Measurements from ENCODE around the gene PRAC2.

Gene PRAC2

DNA sequence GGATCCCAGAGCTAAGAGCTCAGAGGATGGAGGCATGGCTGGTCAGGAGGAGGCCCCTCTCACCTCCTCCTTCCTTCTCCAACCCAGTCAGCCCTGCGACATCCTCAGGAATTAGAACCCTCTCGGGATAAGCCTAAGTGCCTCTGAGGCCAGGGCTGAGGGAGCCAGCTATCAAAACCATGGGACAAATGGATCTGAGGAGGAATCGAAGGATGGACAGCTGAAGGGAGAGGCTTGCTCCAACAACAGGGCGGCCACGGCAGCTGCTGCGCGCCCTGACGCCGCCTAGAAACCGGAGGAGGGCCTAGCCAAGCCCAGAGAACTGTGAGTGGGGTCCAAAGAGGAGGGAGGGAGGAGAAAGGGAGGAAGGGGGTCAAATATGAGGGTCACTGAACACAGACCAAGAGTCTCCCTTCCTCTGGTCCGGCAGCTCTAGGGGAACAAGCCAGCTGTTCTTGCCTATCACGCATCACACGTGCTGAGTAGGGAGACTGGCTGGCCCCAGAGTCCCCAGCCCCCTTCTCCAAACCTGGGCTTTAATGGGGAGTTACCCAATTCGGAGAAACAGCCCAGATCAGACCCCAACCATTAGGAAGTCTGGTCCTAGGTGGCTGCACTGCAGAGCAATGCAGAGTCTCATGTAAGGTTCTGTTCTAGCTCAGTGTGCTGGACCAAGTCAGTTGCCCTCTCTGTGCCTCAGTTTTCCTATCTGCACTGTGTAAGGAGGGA lies 11.5 kb downstream of the PRAC2 start:
- no peak for DNase-seq

- no peak for DNase-seq
Measured at GRCh38 chr17:48735062-48735351, 12.0 kb downstream of the PRAC2 start.

GRCh38 chr17:48737330-48738043 lies 14.5 kb downstream of the PRAC2 start:
- no peak for DNase-seq

- DNase-seq: no peak
Measured at GRCh38 chr17:48738424-48738802, 15.4 kb downstream of the PRAC2 start.

DNA sequence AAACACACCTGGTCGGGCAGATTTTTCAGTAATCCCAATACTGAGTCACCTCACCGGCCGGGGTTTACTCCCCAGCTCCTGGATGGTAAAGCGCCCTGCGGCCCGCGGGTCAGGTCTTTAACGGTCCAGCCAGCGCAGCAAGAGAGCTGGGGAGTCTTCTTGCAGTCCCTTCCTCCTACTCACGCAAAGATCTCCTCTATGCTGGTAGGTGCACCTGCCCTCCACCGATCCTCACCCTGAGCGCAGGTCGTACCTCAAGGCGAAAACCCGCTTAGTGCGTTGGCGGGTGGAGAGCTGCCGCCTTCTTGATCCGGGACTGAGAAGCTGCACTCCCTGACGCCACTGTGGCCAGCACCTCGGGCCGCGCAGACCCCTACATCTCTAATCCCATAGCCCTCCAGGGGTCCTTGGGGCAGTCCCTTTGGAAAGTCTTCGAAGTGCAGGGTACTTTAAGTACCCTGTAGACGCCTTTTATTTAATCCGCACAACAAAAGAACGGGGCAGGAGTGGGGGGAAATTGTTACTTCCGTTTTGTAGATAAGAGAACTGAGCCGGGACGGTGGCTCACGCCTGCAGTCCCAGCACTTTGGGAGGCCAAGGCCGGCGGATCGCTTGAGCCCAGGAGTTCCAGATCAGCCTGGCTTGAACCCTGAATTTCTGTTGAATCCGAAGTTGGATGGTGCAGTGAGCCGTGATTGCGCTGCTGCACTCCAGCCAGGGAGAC lies 16.0 kb downstream of the PRAC2 start:
- DNase-seq: no peak

DNA sequence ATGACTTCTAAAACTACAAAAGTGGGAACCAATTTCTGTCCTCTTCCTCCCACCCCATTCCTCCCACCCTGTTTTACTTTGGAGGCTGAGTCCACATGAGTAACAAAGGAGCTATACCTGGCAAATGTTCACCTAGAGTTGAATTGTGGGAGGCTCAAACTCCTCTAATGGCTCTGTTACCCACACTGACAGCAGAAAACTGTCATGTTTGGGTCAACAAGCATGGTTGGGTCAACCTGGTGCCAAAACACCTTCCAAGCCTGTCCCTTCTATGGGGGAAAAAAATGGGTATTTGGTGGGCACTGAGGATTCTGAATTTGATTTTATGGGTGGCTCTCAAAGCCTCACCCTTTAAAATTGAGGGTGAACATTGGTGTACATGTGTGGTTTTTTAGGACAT lies 17.6 kb downstream of the PRAC2 start:
- no peak for DNase-seq

- DNase-seq: no peak
Measured at GRCh38 chr17:48745381-48746275, 22.6 kb downstream of the PRAC2 start.

DNA sequence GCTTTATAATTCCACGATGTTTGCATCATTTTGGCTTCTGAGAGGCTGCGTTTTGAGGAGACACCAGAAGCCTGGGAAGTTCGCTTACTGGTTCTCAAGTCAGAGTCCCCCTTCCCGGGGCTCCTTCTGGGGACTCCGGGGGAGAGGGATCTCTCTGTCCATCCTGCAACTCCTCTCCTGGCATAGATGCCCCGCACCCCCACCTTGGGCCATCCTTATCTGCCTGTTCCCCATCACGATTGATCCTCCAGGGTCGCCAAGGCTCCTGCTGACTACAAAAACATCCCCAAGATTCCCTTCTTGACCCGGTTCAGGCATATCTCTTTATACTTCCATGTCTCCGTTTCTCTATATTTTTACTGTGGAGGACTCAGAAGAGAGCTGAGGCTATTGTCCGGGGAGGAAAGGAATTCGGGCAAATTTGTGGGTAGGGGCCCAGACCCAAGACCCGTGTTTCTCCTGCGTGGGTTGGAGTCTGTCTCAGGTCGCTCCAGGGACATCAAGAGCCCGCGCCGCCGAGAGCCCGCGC lies 24.0 kb downstream of the PRAC2 start:
- no peak for DNase-seq

DNA sequence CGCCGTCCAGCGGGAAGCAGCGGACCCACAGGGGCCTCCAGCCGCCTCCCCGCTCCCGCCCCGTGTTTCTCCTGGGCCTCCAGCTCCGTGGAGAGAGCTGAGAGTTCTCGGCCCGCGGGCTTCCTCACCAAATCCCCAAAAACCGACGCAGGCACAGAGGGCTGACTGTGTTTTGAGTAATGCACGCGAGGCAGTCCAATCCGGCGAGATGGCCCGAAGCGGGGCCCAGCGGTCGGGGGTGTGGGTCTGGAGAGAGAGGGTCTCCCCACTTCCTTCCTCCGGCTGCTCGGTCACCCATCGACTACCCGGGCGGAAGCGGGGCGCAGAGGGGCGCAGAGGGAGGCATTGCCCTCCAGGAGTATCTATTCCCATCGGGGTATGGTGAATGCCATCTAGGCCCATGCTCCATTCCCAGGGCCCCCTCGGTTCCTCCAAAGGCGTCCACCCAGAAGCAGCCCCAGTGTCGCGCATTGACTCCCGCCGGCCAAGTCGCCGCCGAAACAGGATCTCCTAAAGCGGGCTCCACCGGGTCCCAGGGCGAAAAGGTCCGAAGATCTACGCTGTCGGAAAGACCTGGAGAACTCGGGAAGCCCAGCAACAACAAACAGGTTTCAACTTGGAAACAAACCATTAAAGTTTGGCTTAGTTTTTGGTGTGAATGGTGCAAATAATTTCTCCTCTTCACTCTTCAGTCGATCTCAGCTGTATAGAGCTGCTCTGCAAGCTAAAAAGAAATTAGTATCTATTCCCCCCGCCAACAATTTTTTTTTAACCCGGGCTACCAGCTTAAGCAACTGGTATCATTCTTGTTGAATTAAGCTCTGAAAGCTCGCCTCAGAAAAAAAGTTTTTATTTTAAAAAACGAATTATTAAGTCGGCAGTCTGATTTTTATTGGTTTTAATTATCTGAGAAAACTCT lies 24.7 kb downstream of the PRAC2 start:
- no peak for DNase-seq

DNA sequence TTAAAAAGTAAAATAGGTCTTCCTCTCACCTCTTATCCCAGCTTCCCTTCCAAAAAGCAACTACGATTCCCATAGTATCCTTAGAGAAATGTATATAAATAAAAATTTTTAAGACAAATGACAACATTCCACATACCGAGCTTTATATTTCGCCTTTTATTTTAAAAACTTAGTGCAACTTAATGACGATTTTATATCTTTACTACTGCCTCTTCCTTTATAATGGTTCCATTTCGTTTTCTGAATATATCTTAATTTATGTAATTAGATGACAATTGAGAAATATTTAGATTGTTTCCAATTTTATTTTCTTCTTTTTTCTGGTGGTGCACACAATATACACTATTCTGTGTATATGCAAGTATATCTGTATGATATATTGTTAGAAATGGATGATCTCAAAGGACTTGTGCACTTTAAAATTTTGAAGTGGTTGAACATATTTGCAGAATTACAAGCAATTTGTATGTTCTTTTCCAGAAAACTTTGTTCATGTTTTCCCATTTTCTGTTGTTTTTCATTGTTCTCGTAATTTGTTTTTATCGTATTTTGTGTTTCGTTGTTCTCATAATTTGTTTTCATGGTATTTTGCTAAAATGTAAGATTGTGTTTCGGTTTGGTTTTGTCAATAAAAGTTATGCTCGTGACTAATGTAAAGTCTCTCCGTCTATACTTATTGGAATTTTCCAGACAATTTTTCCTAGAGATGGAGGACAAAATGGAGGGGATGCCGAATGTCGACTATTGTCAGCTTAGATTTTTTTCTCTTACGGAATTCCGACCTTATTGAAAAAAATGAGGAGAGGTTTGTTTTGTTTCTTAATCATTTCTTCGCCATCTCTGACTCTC lies 26.0 kb downstream of the PRAC2 start:
- no peak for DNase-seq

- no peak for DNase-seq
Measured at GRCh38 chr17:48749621-48750553, 26.9 kb downstream of the PRAC2 start.

- DNase-seq: no peak
Measured at GRCh38 chr17:48751172-48751571, 28.2 kb downstream of the PRAC2 start.

GRCh38 chr17:48751733-48752398 lies 28.9 kb downstream of the PRAC2 start:
- no peak for DNase-seq

DNA sequence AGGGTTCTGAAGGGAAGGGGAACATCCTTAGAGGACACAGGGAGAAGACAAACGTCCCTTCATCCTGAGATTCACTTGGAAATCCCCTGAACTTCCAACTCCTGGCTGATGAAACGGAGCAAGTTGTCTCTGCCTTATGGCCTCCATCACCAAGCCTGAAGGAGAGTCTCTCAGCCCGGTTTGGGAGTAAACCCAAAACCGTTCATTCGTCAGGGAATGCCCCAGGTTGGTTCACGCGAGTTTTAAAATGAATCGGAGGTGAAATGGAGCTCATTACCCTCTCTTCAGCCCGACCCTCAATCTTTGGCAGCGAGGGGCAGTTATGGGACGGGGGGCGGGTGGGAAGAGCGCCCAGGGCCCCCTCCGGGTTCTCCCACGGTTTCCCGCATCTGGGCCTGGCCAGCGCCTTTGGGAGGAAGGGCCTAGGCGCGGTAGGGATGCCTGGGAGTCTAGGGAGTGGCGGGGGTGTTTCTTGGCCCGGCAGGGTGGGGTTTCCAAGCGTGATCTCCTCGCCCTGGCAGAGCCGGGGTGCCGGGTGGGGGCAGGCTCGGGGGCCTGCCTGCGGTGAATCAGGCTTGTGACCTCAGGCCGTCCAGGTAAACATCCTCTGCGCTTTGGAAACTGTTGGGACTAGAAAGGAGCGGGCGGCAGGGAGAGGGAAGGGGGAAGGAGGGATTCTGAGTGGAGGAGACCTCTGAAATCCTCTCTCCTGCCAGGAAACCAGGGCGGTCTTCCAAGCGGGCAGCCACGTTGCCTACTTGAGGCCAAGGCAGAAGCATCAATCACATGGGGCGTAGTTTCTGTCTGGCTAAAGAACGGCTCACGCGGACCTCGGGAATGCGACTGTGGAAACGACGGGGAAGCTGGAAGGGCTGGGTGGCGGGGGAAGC lies 29.7 kb downstream of the PRAC2 start:
- no peak for DNase-seq

GRCh38 chr17:48753794-48754499 lies 31.0 kb downstream of the PRAC2 start:
- DNase-seq: no peak

DNA sequence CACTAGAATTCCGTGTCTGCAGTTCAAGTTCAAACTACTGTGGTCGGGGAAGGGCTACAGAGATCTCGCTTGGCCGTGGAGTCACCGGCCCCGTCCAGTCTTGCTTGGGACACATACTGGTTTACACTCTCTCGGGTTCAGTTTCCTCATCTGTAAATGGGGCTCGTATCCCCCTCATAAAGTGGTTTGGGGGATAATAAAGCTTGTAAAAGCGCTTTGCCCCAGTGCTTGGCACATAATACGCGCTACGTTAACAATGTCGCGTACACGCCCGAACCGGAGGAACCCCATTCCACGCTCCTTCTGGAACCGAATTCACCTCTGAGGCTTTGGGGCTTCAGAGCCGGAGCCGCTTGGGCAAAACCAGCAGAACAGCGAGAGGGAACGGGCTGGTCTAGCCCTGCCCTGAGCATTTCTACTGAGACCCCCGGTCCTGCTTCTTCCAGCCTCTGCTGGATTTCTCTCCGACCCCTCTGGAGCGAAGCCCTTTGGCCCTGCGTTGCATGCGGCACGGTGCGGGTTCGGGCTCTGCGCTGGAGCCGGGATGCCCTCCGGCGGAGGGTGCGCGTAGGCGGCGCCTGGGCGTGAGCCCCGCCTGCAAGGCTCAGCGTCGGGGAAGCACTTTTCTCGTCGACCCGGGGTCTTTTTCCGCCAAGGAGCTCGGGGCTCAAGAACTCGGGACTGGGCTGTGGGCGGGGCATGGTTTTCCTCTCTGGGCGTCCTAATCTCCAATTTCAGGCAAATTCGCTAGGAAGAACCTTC lies 31.7 kb downstream of the PRAC2 start:
- DNase-seq: no peak

GRCh38 chr17:48755356-48755755 lies 32.4 kb downstream of the PRAC2 start:
- DNase-seq: no peak
